ENCODE measurements around the gene COPA.
"Not testable (repeated sequence)": the region's sequence is repeated elsewhere in the genome, so short reads cannot be mapped to it uniquely, and the experiment has no call there.

Gene COPA

DNA sequence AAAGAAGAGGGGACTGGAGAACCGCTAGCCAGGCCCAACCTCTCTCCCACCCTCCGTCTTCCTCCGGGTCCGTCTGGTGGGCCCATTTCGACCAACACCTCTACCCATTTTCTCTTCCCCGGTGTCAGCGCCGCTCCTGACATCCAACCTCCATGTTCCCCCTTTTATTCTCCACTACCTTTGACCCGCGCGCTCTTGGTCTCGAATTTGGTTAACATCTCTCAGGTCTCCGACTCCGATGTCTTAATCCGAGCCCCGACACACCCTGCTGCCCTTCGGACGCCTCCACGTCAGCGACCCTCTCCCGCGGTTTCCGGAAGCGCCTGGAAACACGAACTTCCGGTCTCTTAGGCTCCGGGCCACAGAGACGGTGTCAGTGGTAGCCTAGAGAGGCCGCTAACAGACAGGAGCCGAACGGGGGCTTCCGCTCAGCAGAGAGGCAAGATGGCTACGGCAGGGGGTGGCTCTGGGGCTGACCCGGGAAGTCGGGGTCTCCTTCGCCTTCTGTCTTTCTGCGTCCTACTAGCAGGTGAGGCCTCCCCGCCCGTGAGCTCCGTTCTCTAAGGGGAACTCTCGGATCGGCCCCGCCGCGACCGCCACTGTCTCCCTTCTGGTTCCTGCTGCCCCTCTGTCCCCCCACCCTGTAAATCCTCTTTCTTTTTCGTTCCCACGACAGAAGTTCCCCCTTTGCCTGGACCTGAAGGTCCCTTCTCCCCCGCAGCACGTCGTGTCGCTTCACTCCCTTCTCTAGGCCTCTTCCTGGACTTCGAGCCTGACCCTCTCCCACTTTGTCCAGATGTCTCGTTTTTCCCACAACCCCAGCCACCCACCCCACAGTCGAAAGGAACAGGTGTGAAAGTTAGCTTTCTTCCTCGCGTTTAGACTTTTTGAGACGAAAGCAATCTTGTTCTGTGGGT is at the start of gene COPA, which contains the start of gene NCSTN:
COPA (minus strand) TSS at position 298 of the 917 bp plus-strand sequence; CDS start at position 218, 80 bp downstream.
NCSTN (plus strand) TSS at position 431 of the 917 bp plus-strand sequence; CDS start at position 445, 14 bp downstream.
- DNase-seq: peak; percentile 88

DNA sequence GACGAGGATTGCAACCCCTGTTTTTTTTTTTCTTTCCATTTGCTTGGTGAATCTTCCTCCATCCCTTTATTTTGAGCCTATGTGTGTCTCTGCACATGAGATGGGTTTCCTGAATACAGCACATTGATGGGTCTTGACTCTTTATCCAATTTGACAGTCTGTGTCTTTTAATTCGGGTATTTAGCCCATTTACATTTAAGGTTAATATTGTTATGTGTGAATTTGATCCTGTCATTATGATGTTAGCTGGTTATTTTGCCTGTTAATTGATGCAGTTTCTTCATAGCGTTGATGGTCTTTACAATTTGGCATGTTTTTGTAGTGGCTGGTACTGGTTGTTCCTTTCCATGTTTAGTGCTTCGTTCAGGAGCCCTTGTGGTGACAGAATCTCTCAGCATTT is 45.4 kb upstream of the COPA start:
- DNase-seq: not testable (repeated sequence)

DNA sequence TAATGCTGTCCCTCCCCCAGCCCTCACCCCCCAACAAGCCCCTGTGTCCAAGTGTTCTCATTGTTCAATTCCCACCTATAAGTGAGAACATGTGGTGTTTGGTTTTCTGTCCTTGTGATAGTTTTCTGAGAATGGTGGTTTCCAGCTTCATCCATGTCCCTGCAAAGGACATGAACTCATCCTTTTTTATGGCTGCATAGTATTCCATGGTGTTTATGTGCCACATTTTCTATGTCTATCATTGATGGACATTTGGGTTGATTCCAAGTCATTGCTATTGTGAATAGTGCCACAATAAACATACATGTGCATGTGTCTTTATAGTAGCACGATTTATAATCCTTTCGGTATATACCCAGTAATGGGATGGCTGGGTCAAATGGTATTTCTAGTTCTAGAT is 41.8 kb upstream of the COPA start:
- not testable (repeated sequence) for DNase-seq

DNA sequence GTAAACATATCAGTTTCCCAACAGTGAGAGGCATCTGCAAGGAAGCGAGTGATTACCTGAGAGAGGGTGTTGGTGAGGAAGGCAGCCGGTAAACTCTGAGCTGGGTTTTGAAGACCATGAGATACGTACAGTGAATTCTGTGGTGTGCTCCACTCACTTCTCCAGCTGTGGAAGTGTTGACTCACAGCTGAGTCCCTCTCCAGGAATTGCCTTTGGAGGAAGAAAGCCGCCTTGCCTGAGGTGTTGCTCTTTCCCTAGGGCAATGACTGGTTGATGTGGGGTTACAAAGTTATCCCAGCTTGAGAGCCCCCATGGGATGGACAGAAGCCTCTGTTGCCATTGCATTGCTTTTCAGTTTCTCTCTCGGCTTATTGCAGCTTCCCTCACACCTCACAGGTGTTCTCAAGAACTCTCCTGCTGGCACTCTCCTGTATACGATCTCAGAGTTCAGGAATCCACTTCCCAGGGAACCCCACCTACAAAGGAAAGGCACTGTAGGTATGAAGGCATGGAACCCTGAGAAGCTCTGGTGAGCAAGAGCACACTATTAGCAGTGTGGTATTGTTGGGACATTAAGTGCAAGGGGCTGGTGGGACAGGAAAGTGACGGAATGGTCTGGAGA is 34.6 kb upstream of the COPA start:
- DNase-seq: no peak

DNA sequence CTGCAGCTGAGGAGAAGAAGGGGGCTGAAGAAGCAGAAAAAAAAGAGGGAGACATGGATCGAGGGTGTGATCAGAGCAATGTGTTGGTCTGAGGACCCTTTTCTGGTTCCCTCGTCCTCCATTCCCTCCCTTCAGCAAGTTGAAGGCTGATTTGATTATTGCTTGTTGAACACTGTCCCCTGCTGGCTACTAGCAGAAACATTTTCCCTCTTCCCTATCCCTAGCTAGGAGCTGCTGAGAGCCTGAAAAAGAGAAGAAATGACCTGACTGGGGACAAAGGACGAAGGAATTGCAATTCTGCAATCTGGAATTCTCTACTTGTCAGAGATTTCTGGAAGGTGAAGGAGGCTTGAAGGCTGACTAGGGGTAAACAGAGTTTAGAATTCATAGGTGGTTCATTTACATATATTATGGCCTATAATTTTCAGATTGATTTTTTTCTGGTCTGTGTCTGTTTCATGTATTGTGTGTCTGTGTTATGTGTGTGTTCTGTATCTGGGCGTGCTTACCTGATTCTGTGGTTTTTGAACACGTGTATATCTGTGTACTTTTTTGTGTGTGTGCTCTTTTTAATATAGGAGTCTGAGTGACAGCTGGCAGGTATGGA is 33.6 kb upstream of the COPA start:
- peak; percentile 60 for DNase-seq

DNA sequence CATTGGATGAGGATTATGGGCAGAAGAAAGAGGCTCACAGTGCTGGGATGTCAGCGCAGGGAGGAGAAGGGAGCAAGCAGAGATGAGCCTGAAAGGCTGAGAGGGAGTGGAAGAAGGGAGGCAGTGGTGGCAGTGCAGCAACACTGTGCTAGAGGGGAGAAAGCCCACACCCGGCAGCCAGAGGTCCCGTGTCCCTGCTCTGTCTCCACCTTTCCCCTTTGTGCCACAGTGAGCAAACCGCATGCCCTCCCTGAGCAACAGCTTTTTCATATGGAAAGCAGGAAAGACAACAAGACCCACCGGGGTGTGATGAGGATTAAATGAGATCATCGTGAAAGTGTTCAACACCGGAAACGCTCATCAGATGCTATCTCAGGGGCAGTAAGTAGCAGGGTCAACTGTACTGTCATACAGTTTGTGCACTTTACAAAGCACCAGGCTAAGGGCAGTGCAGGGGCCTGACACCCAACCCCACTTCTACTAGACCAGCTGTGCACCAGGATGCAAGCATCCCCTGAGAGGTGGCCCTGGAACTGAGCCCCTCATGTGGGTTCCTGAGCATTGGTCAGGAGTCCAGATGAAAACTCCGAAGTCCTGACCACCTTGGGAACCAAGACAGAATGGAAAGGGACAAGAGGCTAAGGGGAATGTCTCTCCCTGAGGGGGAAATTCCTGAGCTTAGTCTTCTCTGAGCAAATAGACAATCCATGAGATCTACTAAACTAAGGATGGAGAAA is 32.9 kb upstream of the COPA start:
- no peak for DNase-seq

DNA sequence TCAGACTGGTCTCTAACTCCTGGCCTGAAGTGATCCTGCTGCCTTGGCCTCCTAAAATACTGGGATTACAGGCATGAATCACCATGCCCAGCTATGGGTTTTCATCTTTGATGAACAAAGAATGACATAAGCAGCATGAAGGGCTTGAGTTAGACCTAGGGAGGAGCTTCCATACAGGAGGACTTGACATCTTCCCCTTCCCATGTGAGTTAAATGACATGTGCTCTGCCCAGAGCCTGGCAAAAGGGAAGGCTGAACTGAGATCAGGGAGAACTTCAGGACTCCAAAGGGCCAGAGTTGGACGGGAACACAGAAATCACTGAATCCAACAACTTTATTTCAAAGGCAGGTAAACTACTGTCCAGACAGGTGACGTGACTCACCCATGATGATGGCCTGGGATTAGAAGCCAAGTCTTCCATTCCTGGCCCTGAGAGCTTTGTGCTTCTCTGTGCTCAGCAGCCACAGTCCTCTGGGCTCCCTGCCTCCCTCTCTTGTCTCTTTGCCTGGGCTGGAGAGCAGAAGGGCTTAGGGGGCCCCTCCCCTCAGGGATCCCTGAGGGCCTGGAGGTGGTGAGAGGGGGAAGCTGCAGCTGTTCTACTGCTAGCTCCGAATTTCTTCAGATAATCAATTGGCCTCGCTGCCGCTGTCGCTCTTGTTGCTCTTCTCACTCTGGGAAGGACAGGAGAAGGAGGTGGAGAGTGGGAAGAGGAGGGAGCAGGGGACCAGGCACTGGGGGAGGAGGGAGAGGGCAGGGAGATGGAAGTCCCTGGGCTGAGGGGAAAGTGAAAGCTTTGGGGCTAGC is 31.5 kb upstream of the COPA start:
- DNase-seq: no peak

DNA sequence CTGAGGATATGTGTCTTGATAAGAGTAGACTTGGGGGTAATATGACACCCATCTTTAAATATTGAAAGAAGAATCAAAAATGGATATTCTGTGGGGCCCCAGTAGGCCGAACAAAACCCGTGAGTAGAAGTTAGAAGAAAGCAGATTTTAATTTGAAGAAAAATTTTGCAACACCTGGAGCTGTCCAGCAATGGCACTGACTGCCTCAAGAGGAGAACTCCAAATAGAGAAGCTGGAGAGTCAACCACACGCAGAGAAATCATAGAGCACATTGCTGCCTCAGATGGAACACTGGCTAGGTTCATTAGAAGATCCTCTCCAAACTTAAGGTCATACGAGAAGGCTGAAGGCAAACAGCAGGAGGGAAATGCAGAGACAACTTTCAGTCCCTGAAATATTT is 30.6 kb upstream of the COPA start:
- DNase-seq: no peak

DNA sequence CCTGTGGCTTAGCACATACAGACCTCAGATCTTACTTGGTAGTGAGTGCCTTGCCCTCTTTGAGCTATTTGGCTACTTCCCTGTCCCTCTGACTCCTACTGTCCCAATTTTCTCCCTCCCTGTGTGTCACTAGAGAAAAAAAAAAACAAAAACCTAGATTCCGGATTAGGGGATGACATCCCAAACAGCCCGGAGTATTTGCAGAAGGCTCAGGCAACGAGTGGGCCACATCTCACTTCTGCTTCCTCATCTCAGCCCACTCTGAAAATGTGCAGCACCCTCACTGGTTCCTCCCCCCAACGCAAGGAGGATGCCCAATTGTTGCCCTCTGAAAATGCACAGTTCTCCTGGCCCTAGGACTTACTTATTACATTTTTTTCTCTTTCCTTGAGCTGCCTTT is 28.7 kb upstream of the COPA start:
- no peak for DNase-seq

DNA sequence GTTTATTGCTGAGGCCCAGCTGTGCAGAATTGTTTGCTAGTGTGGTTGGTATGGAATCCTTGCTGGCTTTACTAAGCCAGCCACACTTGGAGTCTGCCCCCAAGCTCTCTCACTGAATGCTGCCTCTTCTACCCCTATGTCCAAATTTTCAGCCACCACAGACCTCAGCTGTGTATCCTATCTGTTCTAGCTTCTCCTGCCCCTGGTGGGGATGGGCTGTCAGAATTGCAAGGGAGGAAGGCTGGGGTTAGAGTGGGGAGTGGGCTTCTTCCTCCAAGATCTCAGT is 28.2 kb upstream of the COPA start:
- DNase-seq: no peak

DNA sequence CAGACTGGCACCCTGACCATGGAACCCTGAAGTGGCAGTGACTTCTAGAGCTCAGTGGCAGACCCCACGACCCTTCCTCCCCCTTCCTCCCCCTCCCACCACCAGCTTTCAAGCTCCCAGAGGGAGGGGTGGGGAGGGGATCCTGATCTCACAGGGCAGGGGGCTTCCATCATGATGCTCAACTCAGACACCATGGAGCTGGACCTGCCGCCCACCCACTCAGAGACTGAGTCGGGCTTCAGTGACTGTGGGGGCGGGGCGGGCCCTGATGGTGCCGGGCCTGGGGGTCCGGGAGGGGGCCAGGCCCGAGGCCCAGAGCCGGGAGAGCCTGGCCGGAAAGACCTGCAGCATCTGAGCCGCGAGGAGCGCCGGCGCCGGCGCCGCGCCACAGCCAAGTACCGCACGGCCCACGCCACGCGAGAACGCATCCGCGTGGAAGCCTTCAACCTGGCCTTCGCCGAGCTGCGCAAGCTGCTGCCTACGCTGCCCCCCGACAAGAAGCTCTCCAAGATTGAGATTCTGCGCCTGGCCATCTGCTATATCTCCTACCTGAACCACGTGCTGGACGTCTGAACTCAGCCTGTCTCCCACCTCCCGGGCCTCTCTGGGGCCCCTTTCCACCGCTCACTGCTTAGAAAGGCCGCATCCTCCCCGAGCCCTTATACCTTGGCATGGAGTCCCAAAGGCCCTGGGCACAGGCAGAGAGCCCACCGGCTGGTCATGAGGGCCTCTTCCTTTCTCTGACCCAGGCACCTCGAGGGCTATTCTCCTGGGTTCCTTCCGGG is 27.7 kb upstream of the COPA start:
- DNase-seq: no peak

DNA sequence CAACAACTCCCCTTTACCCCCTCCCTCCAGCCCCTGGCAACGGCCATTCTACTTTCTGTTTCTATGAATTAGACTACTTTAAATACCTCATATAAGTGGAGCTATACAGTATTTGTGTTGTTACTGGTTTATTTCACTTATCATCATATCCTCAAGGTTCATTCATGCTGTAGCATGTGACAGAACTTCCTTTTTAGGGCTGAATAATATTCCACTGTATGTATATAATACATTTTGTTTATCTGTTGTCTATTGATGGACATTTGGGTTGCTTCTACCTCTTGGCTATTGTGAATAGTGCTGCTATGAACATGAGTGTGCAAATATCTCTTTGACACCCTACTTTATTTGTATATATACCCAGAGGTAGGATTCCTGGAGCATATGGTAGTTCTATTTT is 26.0 kb upstream of the COPA start:
- DNase-seq: no peak

DNA sequence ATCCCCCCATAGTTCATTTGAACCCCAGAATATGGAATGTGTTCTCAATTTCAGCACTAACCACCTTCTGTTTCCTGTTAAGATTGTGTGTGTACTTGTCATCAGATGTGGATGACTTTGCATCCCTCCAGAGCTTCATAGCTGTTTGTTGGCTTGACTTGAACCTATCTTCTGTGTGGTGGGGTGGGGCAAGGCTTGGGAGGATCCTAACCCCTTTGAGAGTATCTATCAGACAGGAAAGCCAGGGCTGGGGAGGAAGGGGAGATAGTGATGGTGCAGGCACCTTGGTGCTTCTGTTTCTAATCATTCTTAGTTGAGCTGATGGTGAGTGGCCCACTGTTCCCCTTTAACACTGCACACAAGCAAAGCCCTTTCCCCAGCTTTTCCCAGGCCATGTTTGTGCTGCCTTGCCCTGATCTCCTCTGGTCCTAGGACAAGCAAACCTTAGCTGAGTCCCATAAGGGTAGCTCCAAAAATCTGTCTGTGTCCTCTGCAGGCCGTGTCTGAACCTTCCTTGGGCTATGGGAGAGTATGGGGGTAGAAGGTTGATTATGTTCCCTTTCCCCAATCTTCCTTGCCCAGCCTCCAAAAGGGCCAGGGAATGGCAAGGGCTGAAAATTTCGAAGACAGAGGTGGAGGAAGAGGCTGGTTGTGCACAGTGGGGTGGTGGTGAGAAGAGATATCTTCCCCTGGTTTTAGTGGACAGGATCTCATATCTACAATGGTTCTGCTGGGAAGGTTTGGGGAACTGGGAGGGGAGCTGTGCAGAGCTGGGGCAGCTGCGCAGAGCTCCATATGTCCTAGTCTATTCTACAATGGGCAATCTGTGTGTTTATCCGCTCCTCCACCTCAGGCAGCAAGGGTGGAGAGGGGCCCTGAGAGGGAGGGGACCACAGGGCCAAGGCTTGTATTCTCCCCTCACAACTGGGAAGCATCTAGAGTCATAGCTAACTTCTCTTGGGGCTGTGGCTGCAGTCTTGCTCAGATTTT is 25.2 kb upstream of the COPA start:
- no peak for DNase-seq

DNA sequence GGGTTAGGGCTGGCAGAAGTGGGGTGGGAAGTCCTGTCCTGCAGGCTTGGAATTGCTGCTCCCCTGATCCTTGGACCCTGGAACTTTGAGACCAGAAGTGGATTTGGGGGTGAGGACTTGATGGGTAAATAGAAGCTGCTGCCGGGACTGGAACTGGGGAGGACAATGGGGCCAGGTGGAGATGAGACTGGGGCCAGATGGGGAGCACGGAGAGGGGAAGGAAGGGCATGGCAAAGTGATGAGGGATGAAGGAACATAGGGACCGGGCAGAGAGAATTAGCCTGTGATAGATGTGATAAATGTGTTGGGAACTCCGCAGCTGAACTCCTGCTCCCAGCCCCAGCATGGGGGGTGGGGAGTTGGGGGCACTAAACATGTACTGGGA is 24.5 kb upstream of the COPA start:
- DNase-seq: no peak

DNA sequence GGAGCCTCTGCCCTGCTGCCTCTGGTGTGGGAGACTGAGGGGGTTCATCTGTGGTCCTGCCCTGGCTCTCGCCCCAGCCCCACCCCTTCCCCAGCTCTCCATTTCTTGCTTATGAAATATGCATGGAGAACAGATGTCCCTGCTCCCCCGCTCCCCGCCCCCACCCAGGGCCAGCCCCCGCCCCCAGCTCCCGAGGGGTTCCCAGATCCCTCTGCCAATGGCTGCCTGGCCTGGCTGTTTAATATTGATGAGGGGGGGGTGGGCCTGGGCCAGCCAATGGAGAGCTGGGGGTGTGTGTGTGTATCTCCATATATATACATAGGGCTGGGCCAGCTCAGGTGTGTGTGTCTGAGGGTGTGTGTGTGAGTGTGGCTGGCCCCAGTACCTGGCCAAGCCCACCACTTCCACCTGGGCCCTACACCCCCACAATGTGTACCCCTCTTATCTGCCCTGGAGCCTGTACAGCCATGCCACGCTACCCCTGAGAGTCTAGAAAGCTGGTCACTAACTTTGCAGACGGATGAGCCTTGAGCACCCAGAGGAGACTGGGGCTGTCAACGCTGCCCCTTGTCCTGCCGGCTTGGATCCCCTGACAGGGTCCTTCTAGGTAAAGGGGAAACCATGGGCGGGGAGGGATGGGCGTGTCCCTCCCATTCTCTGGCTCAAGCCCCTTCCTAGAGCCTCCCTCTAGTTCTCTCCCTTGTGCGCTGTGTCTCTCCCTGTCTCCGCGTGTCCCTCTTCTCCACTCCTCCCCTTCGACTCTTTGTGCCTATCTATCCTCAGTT is 23.9 kb upstream of the COPA start, which contains the start of gene NHLH1:
NHLH1 (plus strand) TSS at position 341 of the 785 bp plus-strand sequence. CDS start 3,661 bp downstream, outside the sequence.
- no peak for DNase-seq

DNA sequence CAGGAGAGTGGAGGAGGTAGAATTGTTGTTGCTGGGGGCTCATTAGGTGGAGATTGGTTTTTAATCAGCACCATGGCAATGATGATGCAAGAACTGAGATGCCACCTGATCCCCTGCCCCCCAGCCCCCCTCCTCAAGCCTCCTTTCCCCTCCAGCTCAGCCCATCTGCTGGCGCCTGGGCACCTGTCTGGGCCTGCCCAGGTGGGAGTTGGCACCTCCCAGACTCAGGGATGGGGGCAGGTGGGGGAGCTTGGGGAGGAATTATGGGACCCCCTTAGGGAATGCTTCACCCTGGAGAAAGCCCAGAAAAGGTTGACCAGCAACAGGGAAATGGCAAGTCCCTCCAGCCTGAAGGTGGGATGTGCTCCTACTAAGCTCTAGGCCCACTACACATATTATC is 22.3 kb upstream of the COPA start:
- no peak for DNase-seq

DNA sequence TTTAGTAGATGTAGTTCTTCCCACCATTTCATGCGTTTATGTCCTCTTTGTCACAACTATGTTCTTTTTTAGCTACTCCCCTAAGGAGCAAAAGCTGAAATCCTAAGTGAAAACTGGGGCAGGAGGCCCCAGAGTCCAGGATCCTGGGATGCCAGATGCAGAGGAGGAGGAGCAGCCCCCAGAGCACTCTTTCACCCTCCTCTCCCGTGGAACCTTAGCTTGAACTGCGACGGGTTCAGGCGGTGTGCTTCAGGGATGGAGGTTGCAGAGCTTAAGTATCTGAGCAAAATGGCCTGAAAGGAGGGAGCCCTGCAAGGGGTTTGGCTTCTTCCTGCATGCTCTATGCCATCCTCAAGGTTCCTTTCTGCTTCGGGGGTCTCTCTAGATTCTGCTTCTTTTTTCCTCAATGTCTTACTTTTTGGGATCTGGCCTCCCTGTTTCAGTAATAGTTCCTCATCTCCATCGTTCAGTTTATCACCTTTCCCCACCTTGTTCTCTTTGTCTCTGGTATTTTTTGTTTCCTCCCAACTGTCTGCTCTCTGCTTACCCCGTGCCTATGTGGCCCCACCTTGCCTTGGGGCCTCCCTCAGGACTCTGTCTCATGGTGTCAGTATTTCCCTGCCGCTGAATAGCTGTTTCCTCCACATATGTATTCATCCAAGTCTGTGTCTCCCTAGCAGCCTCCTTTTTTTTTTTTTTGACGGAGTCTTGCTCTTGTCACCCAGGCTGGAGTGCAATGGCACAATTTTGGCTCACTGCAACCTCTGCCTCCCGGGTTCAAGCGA is 21.1 kb upstream of the COPA start:
- DNase-seq: no peak

DNA sequence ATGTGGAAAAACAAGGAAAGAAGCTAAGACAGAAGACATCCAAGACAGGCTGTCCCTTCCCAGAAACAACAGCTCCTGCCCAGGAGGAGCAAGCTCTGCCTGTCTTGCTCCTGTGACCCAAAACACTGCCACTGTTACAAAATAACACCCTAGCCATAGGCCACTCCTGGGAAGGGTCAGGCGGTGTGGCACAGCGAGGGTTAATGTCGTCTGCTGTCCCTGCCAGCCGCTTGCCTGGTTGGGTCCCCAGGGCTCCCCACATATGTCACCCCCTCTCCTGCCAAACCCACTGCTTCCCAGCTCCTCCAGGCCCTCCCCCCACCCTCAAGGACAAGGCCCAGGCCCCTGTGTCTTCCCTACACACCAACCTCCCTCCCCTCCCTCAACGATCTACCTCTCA is 20.0 kb upstream of the COPA start:
- DNase-seq: no peak

All from NCI-H2107 (cell line).